GM19397 (cell line): ENCODE measurements around the gene GNAT2.

Source experiments
- ATAC-seq: cut with Tn5 transposase; IDR thresholded peaks from one replicate; pipeline ENCODE4 v1.9.1; 2021; ENCODE audit warnings: mild to moderate bottlenecking, moderate library complexity; ENCODE audit not compliant: unreplicated experiment

GNAT2 gene

GRCh38 chr1:109566982-109567381 is 52.4 kb downstream of the GNAT2 start:
- ATAC-seq, result no peak

DNA sequence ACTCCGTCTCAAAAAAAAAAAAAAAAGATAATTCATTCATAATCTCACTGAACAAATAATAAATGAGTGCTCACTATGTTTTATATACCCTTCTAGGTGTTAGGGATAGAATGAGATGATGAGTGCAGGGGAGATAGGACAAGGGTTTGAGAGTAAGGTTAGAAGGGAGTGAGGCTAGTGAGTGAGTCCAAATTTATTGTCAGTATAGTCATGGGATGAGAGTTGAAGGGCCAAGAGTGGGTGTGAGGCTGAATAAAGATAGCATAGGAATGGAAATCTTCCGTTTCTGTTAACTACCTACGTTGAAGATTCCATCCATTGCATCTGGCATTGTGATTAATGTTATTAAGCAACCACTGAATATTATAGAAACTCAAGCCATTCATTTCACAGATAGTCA is 54.2 kb downstream of the GNAT2 start:
- no peak for ATAC-seq

DNA sequence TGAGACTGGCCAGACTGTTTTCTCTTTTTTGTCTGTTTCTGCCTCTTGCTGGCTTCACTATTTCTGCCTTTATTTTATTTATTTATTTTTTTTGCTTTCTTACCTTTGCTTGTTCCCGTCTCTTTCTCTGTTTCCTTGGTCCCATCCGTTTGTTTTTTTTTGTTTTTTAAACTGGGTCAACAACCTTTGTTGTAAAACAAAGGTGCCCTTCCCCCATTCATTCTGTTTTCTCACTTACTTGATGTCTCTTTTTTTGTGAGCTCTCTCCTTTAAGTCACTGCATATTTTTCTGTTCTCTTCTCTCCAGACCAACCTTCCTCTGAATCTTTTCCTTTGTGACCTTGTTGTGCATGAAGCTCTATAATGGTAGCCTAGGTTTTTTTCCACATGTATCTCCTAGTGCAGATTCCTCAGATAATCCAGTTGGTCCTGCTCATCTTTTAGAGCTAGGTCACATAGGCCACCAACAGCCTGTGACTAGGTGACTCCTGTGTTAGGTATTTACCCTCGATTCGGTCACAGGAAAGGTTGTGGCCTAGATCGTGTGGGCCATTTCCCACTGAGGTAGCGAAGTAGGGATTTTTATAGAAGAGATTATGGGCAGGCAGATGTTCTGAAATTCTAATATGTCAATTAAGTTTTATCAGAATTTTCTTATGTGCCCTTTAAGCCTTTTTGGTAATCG is 55.1 kb downstream of the GNAT2 start:
- no peak for ATAC-seq

DNA sequence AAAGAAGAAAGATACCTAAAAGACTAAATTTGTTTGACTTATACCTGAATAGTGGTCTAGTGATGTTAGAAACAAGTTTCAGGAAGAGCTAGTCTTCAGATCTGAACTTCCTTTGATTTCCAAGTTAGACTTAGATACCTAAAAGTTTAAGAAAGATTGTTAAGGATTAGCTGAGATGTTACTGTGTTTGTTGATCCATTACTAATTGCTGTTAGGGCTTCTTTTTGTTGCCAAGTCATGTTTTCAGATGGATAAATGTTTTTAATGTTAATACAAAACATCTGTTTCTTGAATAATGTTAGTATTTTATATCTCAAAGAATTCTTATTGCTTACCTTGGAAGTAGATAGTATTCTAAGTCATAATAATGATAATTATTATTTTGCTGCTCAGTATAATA is 59.4 kb downstream of the GNAT2 start:
- ATAC-seq, result no peak

- ATAC-seq, result no peak
Observed at GRCh38 chr1:109557520-109557919, 61.9 kb downstream of the GNAT2 start.

- no peak for ATAC-seq
Observed at GRCh38 chr1:109556563-109556962, 62.9 kb downstream of the GNAT2 start.
